Daoy (cell line): ENCODE measurements around the gene KIF21A. TPM values are rescaled to one million over a fixed set of nuclear protein-coding genes. Genes with fewer than 3 reads are reported as not detected.

Experiments used
- DNase-seq: peaks from one replicate; pipeline ENCODE4 v3.0.0-alpha.2; 2015; ENCODE audit warnings: low read depth
- total RNA-seq: library from RNA; depleted of rRNA; stranded (reverse); fragments of >200 nt; shearing (Covaris generic); gene quantifications from 2 replicates; pipeline ENCODE4 v1.2.3, GENCODE V29; 2014

The KIF21A gene
- total RNA-seq, 1 experiment from 2014 or later, result 23.8 TPM

DNA sequence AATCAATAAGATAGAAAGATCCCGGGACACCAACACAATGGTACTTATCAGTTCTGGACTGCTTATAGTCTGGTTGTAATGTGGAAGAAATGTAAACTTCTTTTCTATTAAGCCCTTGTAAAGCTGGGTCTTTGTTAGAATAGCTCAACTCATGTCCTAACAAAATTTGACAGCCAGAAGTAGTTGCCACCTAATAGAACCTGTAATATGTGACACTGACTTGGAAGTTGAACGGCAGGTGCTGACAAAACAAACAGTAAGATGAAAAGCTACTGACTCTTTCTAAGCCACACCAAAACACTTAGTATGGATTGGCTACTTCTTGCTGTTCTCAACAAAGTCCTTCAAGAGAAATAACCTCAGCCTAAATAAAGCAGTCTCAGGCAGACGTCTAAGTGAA lies 56.6 kb downstream of the KIF21A start:
- DNase-seq, result no peak

DNA sequence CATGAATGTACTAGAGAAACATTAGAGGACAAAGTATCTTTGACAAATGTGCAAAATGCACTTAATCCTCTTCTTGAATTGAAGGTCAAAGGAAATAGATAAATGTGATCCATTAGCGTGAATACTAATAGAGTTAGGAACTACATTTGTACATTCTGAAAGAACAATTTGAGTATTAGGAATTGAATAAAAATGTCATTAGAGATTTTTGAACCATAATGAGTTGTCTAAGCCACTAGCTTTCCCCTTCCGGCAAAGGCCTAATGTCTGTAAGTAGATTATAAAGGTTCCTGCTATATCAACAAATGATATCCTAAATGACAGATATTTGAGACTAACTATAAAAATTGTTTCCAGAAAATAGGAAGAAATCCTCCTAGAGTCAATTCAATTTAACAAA lies 59.8 kb downstream of the KIF21A start:
- no peak for DNase-seq

DNA sequence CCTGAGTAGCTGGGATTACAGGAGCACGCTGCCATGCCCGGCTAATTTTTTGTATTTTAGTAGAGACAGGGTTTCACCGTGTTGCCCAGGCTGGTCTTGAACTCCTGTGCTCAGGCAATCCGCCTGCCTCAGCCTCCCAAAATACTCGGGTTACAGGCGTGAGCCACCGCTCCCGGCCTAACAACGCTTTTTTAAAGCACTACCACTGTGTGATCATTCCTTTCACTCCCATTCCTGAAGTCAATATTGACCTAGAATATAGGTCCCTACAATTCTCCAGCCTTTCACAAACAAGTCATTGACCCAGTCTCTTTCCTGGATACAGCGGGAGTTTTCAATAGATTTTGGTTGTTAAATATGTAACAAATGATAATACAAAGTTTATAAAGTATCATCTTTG lies 62.8 kb downstream of the KIF21A start:
- no peak for DNase-seq

DNA sequence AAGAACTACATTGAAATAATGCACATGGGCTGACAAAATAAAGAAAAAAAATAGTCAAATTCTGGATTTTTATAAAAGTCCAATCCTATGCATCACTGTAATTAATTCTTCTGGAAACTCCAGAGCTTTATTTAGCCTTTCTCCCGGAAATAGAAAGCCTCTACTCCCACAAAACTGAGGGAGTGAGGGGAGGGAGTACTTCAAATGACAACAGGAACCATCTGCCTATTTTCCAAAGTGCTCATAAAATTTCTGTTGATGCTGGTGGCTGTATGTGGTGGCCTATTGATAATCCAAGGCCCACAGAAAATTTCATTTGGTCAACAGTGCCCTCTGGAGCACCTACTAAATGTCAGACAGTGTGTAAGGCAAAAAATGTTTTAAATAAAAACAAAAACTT lies 64.6 kb downstream of the KIF21A start:
- DNase-seq, result no peak

GRCh38 chr12:39375206-39375808 lies 67.6 kb downstream of the KIF21A start:
- no peak for DNase-seq

- DNase-seq, result peak; percentile 32
Measured at GRCh38 chr12:39372929-39373328, 70.0 kb downstream of the KIF21A start.

DNA sequence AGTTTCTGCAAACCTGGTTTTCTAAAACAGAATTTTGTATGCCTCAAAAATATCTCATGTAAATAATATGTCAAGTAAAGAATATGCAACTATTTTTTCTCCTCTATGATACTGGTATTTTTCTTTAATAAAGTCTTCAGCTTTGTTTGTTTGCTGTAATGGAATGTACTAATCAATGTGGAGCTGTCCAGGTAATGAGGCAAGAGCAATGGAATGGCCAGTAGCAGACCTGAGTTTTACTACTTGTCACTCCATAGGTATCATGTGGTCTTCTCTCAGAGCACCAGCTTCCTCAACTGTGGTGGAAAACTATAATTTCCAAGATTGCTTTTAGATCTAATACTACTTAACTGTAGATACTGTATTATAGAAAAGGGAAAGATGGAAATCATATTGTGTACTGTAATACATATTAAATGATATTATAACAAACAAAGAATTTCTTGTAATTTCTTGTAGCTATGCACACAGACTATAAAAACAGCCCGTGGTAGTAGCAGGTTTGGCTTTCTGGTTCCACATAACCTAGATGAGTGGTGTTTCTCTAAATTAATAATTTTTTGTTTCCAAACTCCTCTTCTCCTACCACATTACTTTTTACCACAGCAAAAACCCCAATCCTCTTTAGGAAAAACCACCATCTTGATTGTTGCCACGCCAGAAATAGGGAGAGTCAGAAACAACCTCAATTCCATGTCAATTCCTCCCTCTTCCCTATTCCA lies 70.6 kb downstream of the KIF21A start:
- DNase-seq, result no peak

- no peak for DNase-seq
Measured at GRCh38 chr12:39369756-39370155, 73.2 kb downstream of the KIF21A start.

GRCh38 chr12:39368891-39369290 lies 74.0 kb downstream of the KIF21A start:
- DNase-seq, result no peak

DNA sequence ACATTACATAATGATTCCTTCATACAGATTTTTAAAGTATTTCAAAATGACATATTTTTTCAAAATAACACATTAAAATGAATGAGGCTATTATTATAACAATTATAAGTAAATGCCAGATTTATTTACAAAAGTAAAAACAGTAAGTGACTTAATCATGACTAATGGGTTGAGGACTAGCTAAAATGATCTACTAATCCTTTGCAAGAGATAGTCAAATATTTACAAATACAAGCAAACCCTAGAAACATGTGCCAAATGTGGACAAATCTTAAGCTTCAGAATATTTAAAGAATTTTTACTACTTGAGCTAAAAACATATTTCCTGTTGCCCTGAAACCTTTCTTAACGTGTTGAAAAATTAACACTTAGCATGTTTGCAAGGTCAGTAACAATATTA lies 74.8 kb downstream of the KIF21A start:
- no peak for DNase-seq

- no peak for DNase-seq
Measured at GRCh38 chr12:39367494-39367893, 75.4 kb downstream of the KIF21A start.

- DNase-seq, result no peak
Measured at GRCh38 chr12:39365364-39366001, 77.4 kb downstream of the KIF21A start.

DNA sequence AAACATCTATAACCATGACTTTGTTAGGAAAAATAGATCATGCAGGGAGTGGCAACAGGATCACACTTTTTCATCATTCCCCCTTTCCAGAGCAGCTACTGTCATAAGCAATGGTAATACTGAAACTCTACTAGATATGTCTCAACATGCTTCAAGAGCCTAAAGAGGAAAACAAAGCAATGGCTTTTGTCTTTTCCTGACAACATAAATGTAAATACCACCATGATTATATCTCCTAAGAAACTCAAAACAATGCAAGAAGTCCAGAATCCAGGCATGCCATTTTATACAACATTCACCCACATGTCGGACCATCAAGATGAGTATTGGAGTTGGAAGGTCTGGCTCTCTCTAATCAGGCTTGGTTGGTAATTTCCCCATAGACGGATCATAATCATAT lies 78.7 kb downstream of the KIF21A start:
- no peak for DNase-seq

DNA sequence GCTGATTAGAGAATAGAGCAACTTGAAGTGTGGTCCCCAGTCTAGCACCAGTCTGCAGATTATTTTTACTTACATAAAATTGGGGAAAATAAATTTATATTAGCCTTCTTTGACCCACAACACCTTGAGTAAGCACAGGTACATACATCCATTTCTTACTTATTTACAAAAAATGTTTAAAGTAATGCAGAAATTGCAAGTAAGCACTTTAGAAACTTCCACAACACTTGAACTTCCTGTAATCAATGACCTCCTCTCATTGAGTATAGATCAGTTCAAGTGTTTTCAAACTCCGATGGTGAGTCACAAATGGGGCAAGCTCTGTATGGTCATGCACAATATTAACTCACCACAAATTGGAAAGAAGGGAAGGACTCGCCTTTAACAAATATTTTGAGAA lies 83.3 kb downstream of the KIF21A start:
- DNase-seq, result no peak

GRCh38 chr12:39357041-39357440 lies 85.9 kb downstream of the KIF21A start:
- no peak for DNase-seq

GRCh38 chr12:39355841-39356240 lies 87.1 kb downstream of the KIF21A start:
- no peak for DNase-seq

DNA sequence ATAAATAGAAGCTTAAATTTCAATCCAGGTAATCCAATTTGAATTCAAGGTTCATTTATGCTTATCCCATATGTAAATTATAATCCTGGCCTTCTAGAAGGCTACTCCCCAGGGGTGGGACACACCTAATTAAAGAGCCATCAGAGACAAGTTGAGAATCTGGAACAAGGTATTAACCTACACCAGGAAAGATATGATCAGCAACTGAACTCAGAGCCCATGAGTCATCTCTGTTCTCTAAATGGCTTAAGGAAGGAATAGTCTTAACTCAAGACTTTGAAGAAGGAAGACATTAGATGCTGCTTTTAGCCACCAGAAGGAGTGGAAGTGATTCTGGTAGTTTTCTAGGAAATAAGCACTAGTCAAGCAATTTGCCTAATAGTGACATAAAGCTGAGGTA lies 88.0 kb downstream of the KIF21A start:
- DNase-seq, result no peak

DNA sequence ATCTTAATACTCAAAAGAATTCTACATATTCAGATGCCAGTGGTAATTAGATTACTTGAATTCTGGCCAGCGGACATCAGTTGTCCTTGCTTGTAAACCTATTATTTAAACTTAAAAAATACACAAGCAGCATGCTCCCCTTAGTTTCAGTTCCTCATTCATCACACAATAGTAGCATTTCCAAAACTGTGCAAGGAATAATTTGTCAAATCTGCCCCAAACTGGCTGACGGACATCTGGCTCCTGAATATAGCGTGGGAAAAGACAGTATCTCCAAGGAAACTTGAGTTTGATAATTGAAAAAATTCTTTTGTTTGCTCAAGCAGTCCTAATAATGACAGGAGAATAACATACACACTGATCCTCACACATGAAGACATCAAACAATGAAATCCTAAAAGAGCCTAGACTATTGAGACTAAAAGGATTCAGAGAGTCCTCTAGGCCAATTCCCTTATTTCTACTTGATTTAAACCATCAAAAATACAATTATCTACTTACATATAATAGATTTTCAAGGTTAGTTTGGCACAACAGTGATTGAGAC lies 90.4 kb downstream of the KIF21A start:
- no peak for DNase-seq

- DNase-seq, result no peak
Measured at GRCh38 chr12:39351153-39351552, 91.8 kb downstream of the KIF21A start.

- no peak for DNase-seq
Measured at GRCh38 chr12:39348941-39349626, 93.8 kb downstream of the KIF21A start.

DNA sequence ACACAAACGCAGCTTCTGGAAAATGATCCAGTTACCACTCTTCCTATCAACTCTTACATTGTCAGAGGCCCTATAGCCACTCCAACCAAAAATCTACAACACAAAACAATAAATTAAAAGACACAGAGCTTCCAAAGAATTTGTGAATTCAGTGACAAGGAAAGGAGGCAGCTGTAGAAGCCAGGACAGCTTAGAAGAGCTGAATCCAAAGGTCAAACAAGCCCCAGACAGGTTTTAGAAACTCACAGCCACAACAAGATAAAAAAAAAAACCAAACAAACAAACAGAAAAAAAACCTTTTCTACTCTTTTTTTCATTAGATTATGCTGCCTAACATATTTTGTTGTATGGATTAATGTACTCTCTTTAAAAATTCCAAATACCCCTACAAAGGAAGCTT lies 94.4 kb downstream of the KIF21A start:
- no peak for DNase-seq

GRCh38 chr12:39344926-39345325 lies 98.0 kb downstream of the KIF21A start:
- no peak for DNase-seq
